Esophagus muscularis mucosa (tissue), 4 donors: ENCODE data around the gene MCMBP. TPM values are rescaled to one million over a fixed set of nuclear protein-coding genes. Genes with fewer than 3 reads are reported as not detected.

Experiments
- DNase-seq: peaks from one replicate; pipeline ENCODE4 v3.0.0-alpha.2; 2017; ENCODE audit errors: extremely low spot score
- H3K27ac ChIP-seq, 4 donors: fragments of 200-600 bp; sonication (generic); replicated peaks in 1 of 4; 1 replicate in 3 of 4; 2 replicates in 1 of 4; pipeline ENCODE4 v1.5.1; 2016 to 2019; ENCODE audit warnings: mild to moderate bottlenecking in 1 of 4
- H3K27me3 ChIP-seq, 4 donors: fragments of 200-600 bp; sonication (generic); one replicate each; pipeline versions ENCODE4 v1.5.1 to v1.6.0; 2016 to 2019
- H3K36me3 ChIP-seq, 4 donors: fragments of 200-600 bp; sonication (generic); one replicate each; pipeline ENCODE4 v1.5.1; 2016 to 2019
- H3K4me1 ChIP-seq, 4 donors: fragments of 200-600 bp; sonication (generic); one replicate each; pipeline ENCODE4 v1.5.1; 2016 to 2019
- H3K4me3 ChIP-seq, 4 donors: fragments of 200-600 bp; sonication (generic); 1 replicate in 2 of 4; 2 replicates in 2 of 4; pipeline ENCODE4 v1.5.1; 2016 to 2019; ENCODE audit warnings: mild to moderate bottlenecking in 4 of 4, moderate library complexity in 1 of 4
- H3K9me3 ChIP-seq, 4 donors: fragments of 200-600 bp; sonication (generic); 1 replicate in 3 of 4; 2 replicates in 1 of 4; pipeline ENCODE4 v1.5.1; 2016 to 2019
- EP300 ChIP-seq: sonication (generic); formaldehyde crosslinking; IDR thresholded peaks from one replicate; pipeline ENCODE4 v1.6.1; 2017; ENCODE audit warnings: antibody characterized with exemption
- POLR2A ChIP-seq: fragments of 450-650 bp; IDR thresholded peaks from one replicate; pipeline ENCODE4 v1.6.1; 2017; ENCODE audit warnings: antibody characterized with exemption, moderate library complexity, mild to moderate bottlenecking, low read depth
- POLR2AphosphoS5 ChIP-seq, 2 donors: sonication (generic); formaldehyde crosslinking; IDR thresholded peaks; one replicate each; pipeline ENCODE4 v1.6.1; 2017; ENCODE audit warnings: antibody characterized with exemption in 2 of 2
- WGBS: methylation state at CpG from one replicate; pipeline ENCODE4 v1.1.5; 2018; 5-methylcytosine and 5-hydroxymethylcytosine counted together
- intact Hi-C: fragments of 100-400 bp; cut with DNase I; formaldehyde crosslinking; loops from one replicate; pipeline ENCODE4 v1.15.1; 2023
- total RNA-seq, 4 donors: library from RNA; depleted of rRNA; stranded (reverse); fragments of >200 nt; gene quantifications; one replicate each; pipeline versions ENCODE4 v1.1.0 to v1.2.1, GENCODE V29; 2016
- TF ChIP-seq, protein P1 (sequence below), 3 experiments: fragments of 200-600 bp in 2 of 3; fragments of 450-650 bp in 1 of 3; sonication (generic) in 2 of 3; IDR thresholded peaks; one replicate each; pipeline ENCODE4 v1.5.1; 2017 to 2019; ENCODE audit warnings: antibody characterized with exemption in 3 of 3, mild to moderate bottlenecking in 2 of 3, moderate library complexity in 1 of 3

MCMBP gene
- total RNA-seq, 4 donors from 2014 or later: 47.3 to 77.2 (median 52.3) TPM

- Histone ChIP-seq H3K9me3 (no peaks in the 10 kb centered on the region), H3K4me1 (no peaks in the 10 kb centered on the region), H3K4me3 (no peak overlapping the region), H3K27me3 (no peaks in the 10 kb centered on the region), H3K27ac (no peak overlapping the region), H3K36me3 (peaks cover 14 to 42% (median 28%) of the 10 kb centered on the region in 4 donors)
- intact Hi-C loops: no loop called here
- DNase-seq: no peak
- WGBS: 95% methylated on average over 10 of the region's 11 CpGs
- TF ChIP-seq EP300 (no peak), POLR2A (no peak), POLR2AphosphoS5 (IDR thresholded peaks at IDR 0.05) (no peak)
- TF ChIP-seq, protein P1, sequence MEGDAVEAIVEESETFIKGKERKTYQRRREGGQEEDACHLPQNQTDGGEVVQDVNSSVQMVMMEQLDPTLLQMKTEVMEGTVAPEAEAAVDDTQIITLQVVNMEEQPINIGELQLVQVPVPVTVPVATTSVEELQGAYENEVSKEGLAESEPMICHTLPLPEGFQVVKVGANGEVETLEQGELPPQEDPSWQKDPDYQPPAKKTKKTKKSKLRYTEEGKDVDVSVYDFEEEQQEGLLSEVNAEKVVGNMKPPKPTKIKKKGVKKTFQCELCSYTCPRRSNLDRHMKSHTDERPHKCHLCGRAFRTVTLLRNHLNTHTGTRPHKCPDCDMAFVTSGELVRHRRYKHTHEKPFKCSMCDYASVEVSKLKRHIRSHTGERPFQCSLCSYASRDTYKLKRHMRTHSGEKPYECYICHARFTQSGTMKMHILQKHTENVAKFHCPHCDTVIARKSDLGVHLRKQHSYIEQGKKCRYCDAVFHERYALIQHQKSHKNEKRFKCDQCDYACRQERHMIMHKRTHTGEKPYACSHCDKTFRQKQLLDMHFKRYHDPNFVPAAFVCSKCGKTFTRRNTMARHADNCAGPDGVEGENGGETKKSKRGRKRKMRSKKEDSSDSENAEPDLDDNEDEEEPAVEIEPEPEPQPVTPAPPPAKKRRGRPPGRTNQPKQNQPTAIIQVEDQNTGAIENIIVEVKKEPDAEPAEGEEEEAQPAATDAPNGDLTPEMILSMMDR (IDR thresholded peaks at IDR 0.05): no peak
Observed at GRCh38 chr10:119806334-119807130, 66.1 kb downstream of the MCMBP start.

DNA sequence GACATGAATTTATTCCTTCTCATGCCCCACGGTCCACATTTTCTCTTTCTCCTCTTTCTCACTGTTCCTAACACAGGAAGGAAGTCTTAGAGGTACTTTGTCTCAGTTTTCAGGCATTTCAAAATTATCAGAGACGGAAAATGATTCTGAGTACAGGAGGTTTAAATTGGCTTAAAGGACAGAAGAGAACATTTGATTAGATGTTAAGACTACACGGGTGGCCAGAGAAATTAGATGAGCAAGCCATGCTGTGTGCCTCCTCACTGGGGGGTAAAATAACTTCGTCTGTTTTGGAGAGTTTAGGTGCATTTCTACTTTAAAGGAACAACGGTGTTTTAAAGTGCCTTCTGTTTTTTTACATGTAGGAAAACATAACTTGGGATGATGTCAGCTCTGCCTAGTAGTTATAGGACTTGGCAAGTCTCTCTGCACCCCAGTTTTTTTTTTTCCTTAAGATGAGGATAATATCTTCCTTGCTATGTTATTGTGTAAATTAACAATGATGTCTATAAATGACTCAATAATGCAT, 66.9 kb downstream of the MCMBP start:
- Histone ChIP-seq H3K9me3 (no peaks in the 10 kb centered on the region), H3K27ac (no peak overlapping the region), H3K4me3 (no peak overlapping the region), H3K4me1 (no peaks in the 10 kb centered on the region), H3K27me3 (no peaks in the 10 kb centered on the region), H3K36me3 (peaks cover 14 to 47% (median 28%) of the 10 kb centered on the region in 4 donors)
- intact Hi-C loops: no loop called here
- 83% methylated on average over 5 of the region's 5 CpGs for WGBS
- DNase-seq: no peak
- no peak for TF ChIP-seq EP300
- no peak for TF ChIP-seq POLR2AphosphoS5 (IDR thresholded peaks at IDR 0.05)

DNA sequence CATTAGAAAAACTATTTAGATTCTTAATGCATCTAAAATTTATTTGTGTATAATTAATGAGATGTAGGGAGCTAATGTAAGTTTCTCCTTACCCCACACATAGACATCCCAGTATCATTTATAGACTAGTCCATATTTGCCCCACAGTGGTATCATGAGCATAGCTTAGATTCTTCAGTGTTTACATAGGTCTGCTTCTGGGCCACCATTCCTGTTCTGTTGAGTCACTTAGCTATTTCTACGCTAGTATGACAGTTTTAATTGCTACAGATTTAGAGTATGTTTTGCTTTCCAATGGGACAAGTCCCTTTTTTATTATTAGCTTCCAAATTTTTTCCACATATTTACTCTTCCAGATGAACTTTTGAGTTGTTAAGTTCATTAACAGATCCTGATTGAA, 69.4 kb downstream of the MCMBP start:
- Histone ChIP-seq H3K4me1 (no peaks in the 10 kb centered on the region), H3K36me3 (peaks cover 14 to 45% (median 28%) of the 10 kb centered on the region in 4 donors), H3K27ac (no peak overlapping the region), H3K9me3 (no peaks in the 10 kb centered on the region), H3K4me3 (no peak overlapping the region), H3K27me3 (no peaks in the 10 kb centered on the region)
- intact Hi-C loops: no loop called here
- 50% methylated on average over 1 of the region's 1 CpG for WGBS
- no peak for TF ChIP-seq POLR2AphosphoS5 (IDR thresholded peaks at IDR 0.05)
- TF ChIP-seq POLR2A: no peak
- no peak for TF ChIP-seq EP300
- no peak for DNase-seq

DNA sequence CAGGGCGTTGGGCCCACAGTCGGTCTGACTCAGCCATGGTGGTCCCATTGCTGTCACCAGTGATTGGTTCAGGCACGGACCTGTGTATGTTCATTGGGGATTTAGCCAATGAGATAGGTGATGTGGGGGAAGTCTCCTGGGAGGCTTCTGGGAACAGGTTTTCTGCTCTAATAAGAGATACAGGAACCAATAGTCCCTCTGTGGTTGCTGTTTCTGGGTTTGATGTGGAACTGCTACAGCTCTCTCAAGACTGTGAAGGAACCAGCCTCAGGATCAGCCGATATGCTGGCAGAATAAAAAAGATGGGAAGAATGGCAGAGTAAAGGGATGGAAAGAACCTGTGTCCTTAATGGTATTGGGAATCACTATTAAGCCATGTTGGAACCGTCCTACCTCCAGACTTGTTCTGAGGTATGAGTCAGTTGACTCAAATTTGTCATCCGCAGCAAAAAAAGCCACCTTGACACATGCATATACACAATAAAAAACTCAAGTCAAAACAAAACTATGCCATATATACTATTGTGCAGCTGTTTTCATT, 70.6 kb downstream of the MCMBP start:
- no peak for DNase-seq
- 91% methylated on average over 6 of the region's 6 CpGs for WGBS
- H3K36me3 ChIP-seq: peaks cover 18 to 42% (median 29%) of the 10 kb centered on the region in 4 donors
- H3K27ac ChIP-seq: no peak overlapping the region
- no peaks in the 10 kb centered on the region for H3K9me3 ChIP-seq
- intact Hi-C loops: no loop called here
- H3K4me3 ChIP-seq: no peak overlapping the region
- no peaks in the 10 kb centered on the region for H3K27me3 ChIP-seq
- no peaks in the 10 kb centered on the region for H3K4me1 ChIP-seq
- TF ChIP-seq, protein P1 (IDR thresholded peaks at IDR 0.05): no peak
- TF ChIP-seq POLR2A: no peak
- no peak for TF ChIP-seq EP300
- no peak for TF ChIP-seq POLR2AphosphoS5 (IDR thresholded peaks at IDR 0.05)

GRCh38 chr10:119801176-119801575, 71.5 kb downstream of the MCMBP start:
- intact Hi-C loops: no loop called here
- H3K4me3 ChIP-seq: no peak overlapping the region
- no peak overlapping the region for H3K27ac ChIP-seq
- no peak for DNase-seq
- peaks cover 18 to 42% (median 31%) of the 10 kb centered on the region in 4 donors for H3K36me3 ChIP-seq
- TF ChIP-seq POLR2AphosphoS5 (IDR thresholded peaks at IDR 0.05): no peak
- TF ChIP-seq, protein P1 (IDR thresholded peaks at IDR 0.05): no peak
- TF ChIP-seq EP300: no peak
- no peak for TF ChIP-seq POLR2A
- H3K9me3 ChIP-seq: no peaks in the 10 kb centered on the region
- H3K4me1 ChIP-seq: no peaks in the 10 kb centered on the region
- H3K27me3 ChIP-seq: no peaks in the 10 kb centered on the region
- 94% methylated on average over 2 of the region's 2 CpGs for WGBS
